GM20431 (cell line): Measurements from ENCODE around the gene CNBD2.
"Not testable (repeated sequence)": the region's sequence is repeated elsewhere in the genome, so short reads cannot be mapped to it uniquely, and the experiment has no call there.

ENCODE experiments used
- in situ Hi-C: fragments of 300-500 bp; cut with MseI, MboI; formaldehyde crosslinking; loops from one replicate; pipeline ENCODE4 v1.15.0; 2020; ENCODE audit warnings: low sequenced_read_pairs; ENCODE audit not compliant: unreplicated experiment

The CNBD2 gene

DNA sequence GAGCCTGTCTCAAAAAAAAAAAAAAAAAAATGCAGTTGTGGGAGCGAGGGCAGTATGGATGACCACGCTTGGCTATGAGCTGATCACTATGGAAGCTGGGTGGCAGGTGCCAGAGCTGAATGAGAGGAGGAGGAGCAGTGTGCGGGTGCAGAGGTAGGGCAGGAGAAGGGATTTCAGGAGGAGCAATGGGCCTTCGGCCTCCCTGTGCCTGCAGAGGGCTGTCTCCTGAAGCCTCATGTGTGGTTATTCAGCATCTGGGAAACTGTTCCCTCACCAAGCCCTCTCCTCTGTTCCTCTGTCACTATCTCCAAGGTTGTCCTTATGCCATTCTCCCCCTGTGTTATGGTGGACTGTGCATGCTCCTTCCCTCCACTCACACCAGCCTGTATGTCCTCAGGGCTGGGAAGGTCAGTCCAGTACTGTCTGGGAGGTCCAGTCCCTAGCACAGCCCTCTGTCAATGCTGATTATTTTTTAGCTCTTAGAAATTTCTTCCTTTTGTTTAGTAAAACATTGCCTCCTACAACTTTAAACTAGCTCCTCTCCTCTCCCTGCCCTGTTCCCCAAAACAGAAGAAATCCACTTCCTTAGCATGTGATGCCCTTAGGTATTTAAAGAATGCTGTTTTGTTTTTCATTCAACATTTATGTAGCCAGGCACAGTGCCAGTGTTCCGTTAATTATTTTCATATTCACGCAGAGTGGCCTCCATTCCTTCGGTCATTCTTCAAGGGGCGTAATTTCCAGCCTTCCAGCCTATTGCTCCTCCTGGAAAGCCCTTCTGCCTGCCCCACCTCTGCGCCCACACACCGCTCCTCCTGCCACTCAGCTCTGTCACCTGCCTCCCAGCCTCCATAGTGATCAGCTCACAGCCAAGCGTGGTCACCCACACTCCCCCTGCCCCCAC is 48.9 kb downstream of the CNBD2 start:
- in situ Hi-C loops = no loop called here

GRCh38 chr20:36018208-36018988 is 50.0 kb downstream of the CNBD2 start:
- in situ Hi-C loops = no loop called here

DNA sequence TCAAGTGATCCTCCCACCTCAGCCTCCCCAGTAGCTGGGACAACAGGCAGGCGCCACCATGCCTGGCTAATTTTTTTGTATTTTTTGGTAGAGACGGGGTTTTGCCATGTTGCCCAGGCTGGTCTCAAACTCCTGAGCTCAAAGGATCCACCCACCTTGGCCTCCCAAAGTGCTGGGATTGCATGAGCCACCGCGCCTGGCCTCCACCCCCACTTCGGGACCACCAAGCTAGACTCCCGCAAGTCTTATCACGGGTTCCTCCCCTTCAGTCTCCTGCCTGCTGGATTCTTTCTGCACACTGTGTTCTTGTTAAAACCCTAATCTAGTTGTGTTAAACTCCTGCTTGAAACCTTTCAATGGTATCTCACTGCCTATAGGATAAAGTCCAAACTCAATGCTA is 57.7 kb downstream of the CNBD2 start:
- in situ Hi-C loops = not testable (repeated sequence)

- in situ Hi-C loops = no loop called here
Measured at GRCh38 chr20:36028106-36028808, 59.9 kb downstream of the CNBD2 start.

- in situ Hi-C loops = no loop called here
Measured at GRCh38 chr20:36030149-36030548, 61.8 kb downstream of the CNBD2 start.

- in situ Hi-C loops = no loop called here
Measured at GRCh38 chr20:36031806-36032205, 63.4 kb downstream of the CNBD2 start.

- in situ Hi-C loops = no loop called here
Measured at GRCh38 chr20:36034875-36035274, 66.5 kb downstream of the CNBD2 start.

- in situ Hi-C loops = no loop called here
Measured at GRCh38 chr20:36035745-36036144, 67.4 kb downstream of the CNBD2 start.

- in situ Hi-C loops = no loop called here
Measured at GRCh38 chr20:36036688-36037087, 68.3 kb downstream of the CNBD2 start.

GRCh38 chr20:36040571-36040970 is 72.2 kb downstream of the CNBD2 start:
- in situ Hi-C loops = no loop called here

GRCh38 chr20:36043441-36043840 is 75.1 kb downstream of the CNBD2 start:
- in situ Hi-C loops = no loop called here

GRCh38 chr20:36043892-36044515 is 75.6 kb downstream of the CNBD2 start:
- in situ Hi-C loops = no loop called here

GRCh38 chr20:36045373-36045714 is 77.0 kb downstream of the CNBD2 start:
- in situ Hi-C loops = no loop called here

- in situ Hi-C loops = not testable (repeated sequence)
Measured at GRCh38 chr20:36046073-36046798, 77.8 kb downstream of the CNBD2 start.

DNA sequence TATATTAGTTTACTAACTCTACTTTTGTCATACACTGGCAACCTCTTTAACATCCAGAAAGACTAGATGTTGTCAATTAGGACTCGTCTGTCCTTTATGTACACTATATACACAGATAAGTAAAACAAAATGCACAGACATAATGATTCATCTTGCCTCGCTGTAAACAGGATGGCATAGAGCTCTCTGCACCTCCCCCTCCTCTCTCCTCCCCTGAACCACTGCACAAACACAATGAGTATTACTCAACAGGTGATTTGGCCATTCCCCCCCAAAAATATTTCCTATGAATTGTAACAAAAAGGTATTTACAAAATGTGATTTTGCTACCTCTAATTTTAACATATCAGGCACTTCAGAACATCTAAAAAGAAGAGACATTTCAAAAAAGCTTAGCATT is 81.0 kb downstream of the CNBD2 start:
- in situ Hi-C loops = not testable (repeated sequence)

- in situ Hi-C loops = no loop called here
Measured at GRCh38 chr20:36050436-36051317, 82.3 kb downstream of the CNBD2 start.

- in situ Hi-C loops = no loop called here
Measured at GRCh38 chr20:36051318-36052116, 83.1 kb downstream of the CNBD2 start.

GRCh38 chr20:36052117-36052513 is 83.7 kb downstream of the CNBD2 start:
- in situ Hi-C loops = no loop called here
